Measurements from ENCODE around the gene RXRA.

Gene RXRA

DNA sequence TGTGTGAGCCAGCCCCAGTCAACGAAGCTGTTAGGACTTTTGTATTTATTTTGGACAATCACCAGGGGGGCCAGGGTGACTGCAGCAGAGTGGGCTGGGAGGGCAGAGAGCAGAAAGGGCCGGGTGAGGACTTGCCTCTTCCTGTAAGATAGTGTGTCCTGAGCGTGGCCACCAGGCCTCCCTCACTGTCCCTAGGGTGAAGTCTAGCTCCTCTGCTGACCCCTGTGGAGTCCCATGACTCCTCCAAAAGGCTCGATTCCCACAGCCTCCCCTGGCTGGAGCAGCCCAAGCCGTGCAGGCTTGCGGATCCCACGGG lies 147.8 kb downstream of the RXRA start:
- Histone ChIP-seq H3K27ac (replicated peaks) (no peak overlapping the region), H3K4me3 (replicated peaks; ENCODE audit: insufficient read depth, low read length) (no peak overlapping the region), H3K27me3 (ENCODE audit: insufficient read depth, poor library complexity, severe bottlenecking) (no peaks in the 10 kb centered on the region)
- DNase-seq (ENCODE audit: low read depth in 1 of 2, low spot score in 1 of 2), result no peak
- TF ChIP-seq, protein P1, sequence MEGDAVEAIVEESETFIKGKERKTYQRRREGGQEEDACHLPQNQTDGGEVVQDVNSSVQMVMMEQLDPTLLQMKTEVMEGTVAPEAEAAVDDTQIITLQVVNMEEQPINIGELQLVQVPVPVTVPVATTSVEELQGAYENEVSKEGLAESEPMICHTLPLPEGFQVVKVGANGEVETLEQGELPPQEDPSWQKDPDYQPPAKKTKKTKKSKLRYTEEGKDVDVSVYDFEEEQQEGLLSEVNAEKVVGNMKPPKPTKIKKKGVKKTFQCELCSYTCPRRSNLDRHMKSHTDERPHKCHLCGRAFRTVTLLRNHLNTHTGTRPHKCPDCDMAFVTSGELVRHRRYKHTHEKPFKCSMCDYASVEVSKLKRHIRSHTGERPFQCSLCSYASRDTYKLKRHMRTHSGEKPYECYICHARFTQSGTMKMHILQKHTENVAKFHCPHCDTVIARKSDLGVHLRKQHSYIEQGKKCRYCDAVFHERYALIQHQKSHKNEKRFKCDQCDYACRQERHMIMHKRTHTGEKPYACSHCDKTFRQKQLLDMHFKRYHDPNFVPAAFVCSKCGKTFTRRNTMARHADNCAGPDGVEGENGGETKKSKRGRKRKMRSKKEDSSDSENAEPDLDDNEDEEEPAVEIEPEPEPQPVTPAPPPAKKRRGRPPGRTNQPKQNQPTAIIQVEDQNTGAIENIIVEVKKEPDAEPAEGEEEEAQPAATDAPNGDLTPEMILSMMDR (IDR thresholded peaks at IDR 0.05; ENCODE audit: insufficient read depth, low read length), result no peak
- TF ChIP-seq GABPA (IDR thresholded peaks at IDR 0.05; ENCODE audit: low read depth) (no peak), SPI1 (IDR thresholded peaks at IDR 0.05; ENCODE audit: borderline replicate concordance, low read depth) (no peak), POLR2AphosphoS5 (IDR thresholded peaks at IDR 0.05; ENCODE audit: low read depth) (no peak)
- TF ChIP-seq, protein P2, sequence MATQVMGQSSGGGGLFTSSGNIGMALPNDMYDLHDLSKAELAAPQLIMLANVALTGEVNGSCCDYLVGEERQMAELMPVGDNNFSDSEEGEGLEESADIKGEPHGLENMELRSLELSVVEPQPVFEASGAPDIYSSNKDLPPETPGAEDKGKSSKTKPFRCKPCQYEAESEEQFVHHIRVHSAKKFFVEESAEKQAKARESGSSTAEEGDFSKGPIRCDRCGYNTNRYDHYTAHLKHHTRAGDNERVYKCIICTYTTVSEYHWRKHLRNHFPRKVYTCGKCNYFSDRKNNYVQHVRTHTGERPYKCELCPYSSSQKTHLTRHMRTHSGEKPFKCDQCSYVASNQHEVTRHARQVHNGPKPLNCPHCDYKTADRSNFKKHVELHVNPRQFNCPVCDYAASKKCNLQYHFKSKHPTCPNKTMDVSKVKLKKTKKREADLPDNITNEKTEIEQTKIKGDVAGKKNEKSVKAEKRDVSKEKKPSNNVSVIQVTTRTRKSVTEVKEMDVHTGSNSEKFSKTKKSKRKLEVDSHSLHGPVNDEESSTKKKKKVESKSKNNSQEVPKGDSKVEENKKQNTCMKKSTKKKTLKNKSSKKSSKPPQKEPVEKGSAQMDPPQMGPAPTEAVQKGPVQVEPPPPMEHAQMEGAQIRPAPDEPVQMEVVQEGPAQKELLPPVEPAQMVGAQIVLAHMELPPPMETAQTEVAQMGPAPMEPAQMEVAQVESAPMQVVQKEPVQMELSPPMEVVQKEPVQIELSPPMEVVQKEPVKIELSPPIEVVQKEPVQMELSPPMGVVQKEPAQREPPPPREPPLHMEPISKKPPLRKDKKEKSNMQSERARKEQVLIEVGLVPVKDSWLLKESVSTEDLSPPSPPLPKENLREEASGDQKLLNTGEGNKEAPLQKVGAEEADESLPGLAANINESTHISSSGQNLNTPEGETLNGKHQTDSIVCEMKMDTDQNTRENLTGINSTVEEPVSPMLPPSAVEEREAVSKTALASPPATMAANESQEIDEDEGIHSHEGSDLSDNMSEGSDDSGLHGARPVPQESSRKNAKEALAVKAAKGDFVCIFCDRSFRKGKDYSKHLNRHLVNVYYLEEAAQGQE (IDR thresholded peaks at IDR 0.05; ENCODE audit: insufficient replicate concordance, low read depth), result no peak

DNA sequence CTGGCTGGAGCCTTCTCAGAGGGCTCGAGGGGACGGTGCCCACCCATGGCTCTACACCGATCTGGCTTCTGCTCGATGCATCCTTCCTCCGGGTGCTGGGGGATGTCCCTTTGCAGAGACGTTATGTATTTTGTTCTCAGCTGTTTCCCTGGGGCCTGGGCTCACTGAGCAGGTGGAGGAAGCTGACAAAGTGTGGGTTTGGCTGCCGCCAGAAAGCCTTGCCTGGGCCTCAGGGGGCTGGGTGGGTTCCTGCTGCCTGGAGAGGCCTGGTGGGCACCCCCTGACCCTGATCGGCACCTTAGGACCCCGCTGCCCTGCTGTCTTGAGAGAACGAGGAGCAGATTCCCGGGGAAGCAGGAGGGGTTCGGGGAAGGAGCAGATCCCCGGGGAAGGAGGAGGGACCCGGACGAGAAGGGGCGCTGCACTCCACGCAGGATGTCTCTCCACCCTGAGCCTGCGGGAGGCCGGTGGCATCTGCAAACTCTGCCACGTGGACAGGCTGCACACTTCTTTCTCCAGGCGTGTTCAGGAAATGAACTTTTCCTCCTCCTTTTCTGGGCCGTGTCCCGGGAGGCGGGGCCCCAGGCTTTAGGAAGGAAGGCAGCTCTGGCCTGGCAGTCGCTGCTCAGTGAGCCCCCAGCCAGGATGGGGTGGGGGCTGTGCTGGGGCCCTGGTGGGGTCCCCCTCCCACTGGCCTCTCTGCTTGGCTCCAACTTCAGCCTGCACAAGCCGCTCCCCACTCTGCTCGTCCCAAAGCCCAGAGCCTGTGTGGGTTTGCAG lies 148.9 kb downstream of the RXRA start:
- TF ChIP-seq SPI1 (IDR thresholded peaks at IDR 0.05; ENCODE audit: borderline replicate concordance, low read depth) (no peak), POLR2AphosphoS5 (IDR thresholded peaks at IDR 0.05; ENCODE audit: low read depth) (no peak), GABPA (IDR thresholded peaks at IDR 0.05; ENCODE audit: low read depth) (no peak)
- TF ChIP-seq, protein P1 (IDR thresholded peaks at IDR 0.05; ENCODE audit: insufficient read depth, low read length), result no peak
- TF ChIP-seq, protein P2 (IDR thresholded peaks at IDR 0.05; ENCODE audit: insufficient replicate concordance, low read depth), result no peak
- no peak overlapping the region for H3K27ac ChIP-seq (replicated peaks)
- DNase-seq (ENCODE audit: low read depth in 1 of 2, low spot score in 1 of 2), result no peak
- no peaks in the 10 kb centered on the region for H3K27me3 ChIP-seq (ENCODE audit: insufficient read depth, poor library complexity, severe bottlenecking)
- no peak overlapping the region for H3K4me3 ChIP-seq (replicated peaks; ENCODE audit: insufficient read depth, low read length)

DNA sequence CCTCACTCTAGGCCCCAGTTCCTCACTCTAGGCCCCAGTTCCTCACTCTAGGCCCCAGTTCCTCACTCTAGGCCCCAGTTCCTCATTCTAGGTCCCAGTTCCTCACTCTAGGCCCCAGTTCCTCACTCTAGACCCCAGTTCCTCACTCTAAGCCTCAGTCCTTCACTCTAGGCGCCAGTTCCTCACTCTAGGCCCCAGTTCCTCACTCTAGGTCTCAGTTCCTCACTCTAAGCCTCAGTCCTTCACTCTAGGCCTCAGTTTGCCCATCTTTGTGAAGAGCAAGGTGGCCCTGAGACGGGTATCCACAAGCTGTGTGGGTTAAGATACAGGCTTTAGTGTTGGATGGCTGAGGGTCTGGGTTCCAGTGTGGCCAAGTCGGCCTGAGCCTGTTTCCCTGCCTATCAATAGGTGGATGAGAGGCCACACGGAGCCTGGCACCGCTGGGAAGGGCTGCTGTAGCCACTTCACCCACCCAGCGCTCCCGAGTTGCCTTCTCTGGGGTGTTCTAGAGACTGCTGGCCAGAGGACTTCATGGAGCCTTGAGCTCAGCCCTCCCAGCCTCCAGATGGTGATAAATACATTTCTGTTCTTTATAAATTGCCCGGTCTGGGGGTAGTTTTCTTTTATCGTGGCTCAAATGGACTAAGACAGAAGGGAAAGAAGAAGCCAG lies 150.2 kb downstream of the RXRA start:
- Histone ChIP-seq H3K27ac (replicated peaks) (no peak overlapping the region), H3K4me3 (replicated peaks; ENCODE audit: insufficient read depth, low read length) (no peak overlapping the region), H3K27me3 (ENCODE audit: insufficient read depth, poor library complexity, severe bottlenecking) (no peaks in the 10 kb centered on the region)
- DNase-seq (ENCODE audit: low read depth in 1 of 2, low spot score in 1 of 2), result peak in 1 of 2 experiments; percentile 24
- TF ChIP-seq GABPA (IDR thresholded peaks at IDR 0.05; ENCODE audit: low read depth) (no peak), POLR2AphosphoS5 (IDR thresholded peaks at IDR 0.05; ENCODE audit: low read depth) (no peak), SPI1 (IDR thresholded peaks at IDR 0.05; ENCODE audit: borderline replicate concordance, low read depth) (no peak)
- TF ChIP-seq, protein P1 (IDR thresholded peaks at IDR 0.05; ENCODE audit: insufficient read depth, low read length), result no peak
- TF ChIP-seq, protein P2 (IDR thresholded peaks at IDR 0.05; ENCODE audit: insufficient replicate concordance, low read depth), result no peak
